GM19452 (cell line): ENCODE results near the gene RAB4A.
"Not testable (repeated sequence)": the region's sequence is repeated elsewhere in the genome, so short reads cannot be mapped to it uniquely, and the experiment has no call there.

Experiments
- ATAC-seq: cut with Tn5 transposase; IDR thresholded peaks from one replicate; pipeline ENCODE4 v1.9.1; 2021; ENCODE audit not compliant: unreplicated experiment

The RAB4A gene

GRCh38 chr1:229296541-229296941 is 25.6 kb downstream of the RAB4A start:
- ATAC-seq, result no peak

- no peak for ATAC-seq
These were observed 26.8 kb downstream of the RAB4A start for GRCh38 chr1:229297746-229298145.

DNA sequence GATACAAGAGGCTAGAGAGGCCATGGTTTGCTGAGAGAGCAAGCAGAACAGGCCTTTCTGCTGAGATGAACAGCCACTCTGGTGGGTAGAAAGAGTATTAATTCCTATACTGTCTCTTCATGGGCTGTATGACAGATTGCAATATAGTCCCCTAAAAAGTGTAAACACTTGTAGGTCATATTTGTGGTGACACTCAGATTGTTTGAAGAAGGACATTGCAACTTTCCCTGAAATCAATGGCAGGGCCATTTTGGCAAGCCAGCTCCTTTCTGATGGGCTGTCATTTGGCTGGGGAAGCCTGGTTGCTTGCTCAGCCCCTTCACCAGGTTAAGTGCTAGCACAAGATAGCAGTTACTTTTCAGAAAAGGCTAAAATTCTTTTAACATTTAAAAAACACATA is 27.5 kb downstream of the RAB4A start:
- ATAC-seq, result no peak

DNA sequence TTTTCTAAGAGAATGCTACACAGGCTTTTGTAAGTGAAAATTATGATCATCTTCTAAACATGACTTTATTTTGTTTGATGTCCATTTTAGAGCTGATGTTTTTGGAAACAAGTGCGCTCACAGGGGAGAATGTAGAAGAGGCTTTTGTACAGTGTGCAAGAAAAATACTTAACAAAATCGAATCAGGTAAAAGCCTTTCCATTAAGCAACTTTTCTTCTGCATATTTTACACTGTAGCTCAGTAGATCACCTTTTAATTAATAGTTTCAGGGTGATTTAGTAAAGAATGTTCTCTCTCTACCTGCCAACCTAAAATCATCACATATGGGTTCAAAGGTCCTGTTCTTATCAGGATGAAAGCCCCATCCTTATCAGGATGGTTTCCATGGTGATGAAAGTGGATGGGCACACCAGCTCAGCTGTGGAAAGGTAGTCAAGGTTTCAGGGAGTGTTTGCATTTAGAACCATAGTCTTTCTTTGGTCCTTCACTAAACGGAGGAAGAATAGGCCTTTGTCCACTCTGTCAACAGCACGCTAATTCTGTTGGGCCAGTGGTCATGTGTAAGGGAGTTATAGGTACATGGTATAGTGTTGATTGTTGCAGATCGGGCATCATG is 28.1 kb downstream of the RAB4A start:
- no peak for ATAC-seq

- ATAC-seq, result no peak
These were observed 29.3 kb downstream of the RAB4A start for GRCh38 chr1:229300099-229300757.

- no peak for ATAC-seq
These were observed 31.8 kb downstream of the RAB4A start for GRCh38 chr1:229302740-229303139.

- ATAC-seq, result no peak
These were observed 32.9 kb downstream of the RAB4A start for GRCh38 chr1:229303855-229304254.

GRCh38 chr1:229305392-229305791 is 34.5 kb downstream of the RAB4A start:
- ATAC-seq, result no peak

DNA sequence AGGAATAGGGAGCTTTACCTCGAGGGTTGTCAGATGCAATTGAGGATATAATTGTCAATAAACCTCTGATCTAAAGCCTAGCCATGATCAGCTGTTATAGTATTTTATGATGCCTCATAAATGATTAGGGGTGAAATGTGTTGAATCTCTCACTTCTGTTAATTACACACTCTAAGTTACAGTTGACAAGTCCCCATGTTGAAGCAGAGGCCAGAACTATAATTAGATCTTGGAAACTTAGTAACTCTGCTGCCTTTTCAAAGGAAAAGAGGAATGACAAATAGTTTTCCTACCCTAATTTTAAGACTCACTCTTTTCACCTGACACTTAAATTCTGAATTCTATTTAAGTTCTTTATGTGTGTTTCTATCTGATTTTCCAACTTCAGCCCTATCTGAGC is 38.2 kb downstream of the RAB4A start:
- ATAC-seq, result no peak

GRCh38 chr1:229309684-229310083 is 38.8 kb downstream of the RAB4A start:
- ATAC-seq, result no peak

DNA sequence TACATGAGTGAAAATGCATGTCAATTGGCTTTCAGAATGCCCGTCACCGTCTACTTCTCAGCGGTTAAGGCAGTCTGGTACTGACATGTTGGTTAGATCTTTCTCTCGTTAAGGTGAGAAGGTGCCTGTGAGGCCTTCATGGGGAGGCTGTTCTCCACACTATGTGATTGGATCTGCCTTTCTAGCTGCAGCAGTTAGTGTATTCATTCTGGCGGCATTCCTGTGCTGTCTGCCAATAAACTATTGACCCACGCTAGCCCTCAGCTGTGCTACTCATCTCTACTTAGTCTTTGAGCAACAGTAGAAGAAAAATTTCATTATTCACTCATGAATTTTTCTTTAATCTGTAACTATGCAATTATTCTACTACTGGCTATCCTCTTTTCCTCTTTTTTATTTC is 39.9 kb downstream of the RAB4A start:
- no peak for ATAC-seq

- ATAC-seq, result no peak
These were observed 45.3 kb downstream of the RAB4A start for GRCh38 chr1:229316166-229316565.

DNA sequence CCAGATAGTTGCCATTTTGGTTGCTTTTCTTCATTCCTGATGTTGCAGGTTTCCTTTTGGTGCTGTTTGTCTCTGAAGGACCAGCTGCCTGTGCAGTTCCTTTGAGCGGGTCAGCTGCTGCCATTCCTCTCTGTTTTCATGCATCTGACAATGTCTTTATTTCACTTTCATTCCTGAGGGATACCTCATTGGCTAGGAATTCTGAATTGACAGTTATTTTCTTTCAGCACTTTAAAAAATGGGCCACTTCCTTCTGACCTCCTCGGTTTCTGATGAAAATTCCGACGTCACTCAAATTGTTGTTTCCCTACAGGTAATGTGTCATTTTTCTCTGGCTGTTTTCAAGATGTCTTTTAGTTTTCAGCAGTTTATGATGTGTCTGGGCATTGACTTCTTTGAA is 47.1 kb downstream of the RAB4A start:
- no peak for ATAC-seq

DNA sequence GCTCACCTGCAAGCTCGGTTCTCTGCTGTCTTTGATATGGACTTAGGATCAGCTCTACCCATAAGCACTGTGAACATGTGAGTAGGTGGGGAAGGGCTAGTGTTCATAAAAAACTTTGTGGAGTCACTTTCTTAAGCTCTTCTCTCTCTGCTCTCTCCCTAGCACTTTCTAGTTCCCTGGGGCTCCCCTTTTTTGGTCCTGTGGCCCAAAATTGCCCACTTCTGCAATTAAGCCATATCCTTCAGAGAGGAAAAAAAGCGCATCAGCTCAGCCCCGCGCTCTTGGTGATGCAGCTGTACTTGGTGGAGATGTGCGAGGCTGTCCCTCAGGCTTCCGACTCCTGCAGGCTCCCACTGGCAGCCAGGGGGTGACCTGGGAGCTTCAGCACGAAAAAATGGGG is 48.6 kb downstream of the RAB4A start:
- ATAC-seq, result no peak

GRCh38 chr1:229323201-229323600 is 52.3 kb downstream of the RAB4A start:
- no peak for ATAC-seq

- no peak for ATAC-seq
These were observed 53.1 kb downstream of the RAB4A start for GRCh38 chr1:229323885-229324553.

DNA sequence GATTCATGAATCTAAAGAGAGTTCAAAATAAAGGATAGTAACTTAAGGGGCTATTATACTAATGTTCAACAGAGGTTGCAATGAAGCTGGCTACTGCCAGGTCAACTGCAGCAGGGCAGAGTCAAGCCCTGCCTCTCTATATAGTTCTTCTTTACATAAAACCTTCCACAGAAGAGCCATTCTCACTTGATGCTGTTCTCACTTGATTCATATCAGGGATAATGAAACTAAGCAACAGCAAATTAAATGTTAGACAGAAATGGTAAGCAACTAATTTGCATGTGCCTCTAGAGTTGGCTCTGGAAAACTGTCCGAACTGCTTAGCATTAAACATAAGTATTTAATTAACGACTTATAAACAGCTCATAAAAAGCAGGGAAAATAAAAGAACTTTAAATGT is 54.5 kb downstream of the RAB4A start:
- ATAC-seq, result no peak

DNA sequence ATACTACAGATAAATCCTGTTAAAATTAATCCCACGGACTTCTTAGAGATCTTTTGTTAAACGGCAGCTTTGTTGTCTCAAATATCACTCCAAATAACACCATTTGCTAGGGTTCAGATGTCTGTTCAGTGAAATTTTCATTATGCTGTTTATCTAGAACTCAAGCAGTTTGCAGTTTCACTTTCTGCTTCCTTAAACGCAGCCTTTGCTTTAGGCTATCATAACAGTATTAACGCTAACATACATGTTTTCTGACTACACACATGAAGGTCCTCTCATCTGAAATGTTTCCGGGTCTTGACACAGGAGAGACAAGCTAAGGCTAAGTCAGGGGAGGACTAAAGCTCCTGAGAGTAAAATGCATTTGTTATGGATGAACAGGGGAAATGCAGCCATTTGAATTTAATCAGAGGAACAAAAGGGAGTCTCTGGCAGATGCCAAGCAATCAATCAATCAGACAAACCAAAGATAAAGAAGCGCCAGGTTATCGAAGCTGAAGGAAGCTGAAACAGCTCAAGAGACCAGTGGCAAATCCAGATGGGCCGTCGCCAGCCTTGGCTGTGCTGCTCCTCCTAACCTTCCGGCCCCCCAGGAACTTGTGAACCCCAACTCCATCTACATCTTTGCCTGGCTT is 55.1 kb downstream of the RAB4A start:
- ATAC-seq, result no peak

- no peak for ATAC-seq
These were observed 55.7 kb downstream of the RAB4A start for GRCh38 chr1:229326601-229327000.

DNA sequence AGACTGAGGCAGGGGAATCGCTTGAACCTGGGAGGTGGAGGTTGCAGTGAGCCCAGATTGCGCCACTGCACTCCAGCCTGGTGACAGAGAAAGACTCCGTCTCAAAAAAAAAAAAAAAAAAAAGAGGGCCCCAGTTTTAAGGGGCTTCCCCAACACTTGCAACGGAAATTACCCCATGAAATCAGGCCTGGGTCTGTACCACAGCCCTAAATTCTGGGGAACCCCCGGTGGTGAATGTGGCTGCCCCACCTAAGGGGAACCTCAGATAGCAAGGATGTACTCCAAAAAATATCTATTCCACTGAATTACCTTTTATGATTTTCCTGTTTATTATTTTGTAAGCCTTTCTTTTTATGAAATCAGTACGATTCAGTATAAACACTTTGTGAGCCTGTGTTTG is 56.9 kb downstream of the RAB4A start:
- not testable (repeated sequence) for ATAC-seq

- ATAC-seq, result no peak
These were observed 57.9 kb downstream of the RAB4A start for GRCh38 chr1:229328598-229329362.
